Middle frontal gyrus (tissue), 1 donor: ENCODE data around the gene MORC2.

Experiments
- DNase-seq: peaks from one replicate; pipeline ENCODE4 v3.0.0-alpha.2; 2015; ENCODE audit warnings: low spot score; ENCODE audit errors: extremely low spot score

The MORC2 gene

DNA sequence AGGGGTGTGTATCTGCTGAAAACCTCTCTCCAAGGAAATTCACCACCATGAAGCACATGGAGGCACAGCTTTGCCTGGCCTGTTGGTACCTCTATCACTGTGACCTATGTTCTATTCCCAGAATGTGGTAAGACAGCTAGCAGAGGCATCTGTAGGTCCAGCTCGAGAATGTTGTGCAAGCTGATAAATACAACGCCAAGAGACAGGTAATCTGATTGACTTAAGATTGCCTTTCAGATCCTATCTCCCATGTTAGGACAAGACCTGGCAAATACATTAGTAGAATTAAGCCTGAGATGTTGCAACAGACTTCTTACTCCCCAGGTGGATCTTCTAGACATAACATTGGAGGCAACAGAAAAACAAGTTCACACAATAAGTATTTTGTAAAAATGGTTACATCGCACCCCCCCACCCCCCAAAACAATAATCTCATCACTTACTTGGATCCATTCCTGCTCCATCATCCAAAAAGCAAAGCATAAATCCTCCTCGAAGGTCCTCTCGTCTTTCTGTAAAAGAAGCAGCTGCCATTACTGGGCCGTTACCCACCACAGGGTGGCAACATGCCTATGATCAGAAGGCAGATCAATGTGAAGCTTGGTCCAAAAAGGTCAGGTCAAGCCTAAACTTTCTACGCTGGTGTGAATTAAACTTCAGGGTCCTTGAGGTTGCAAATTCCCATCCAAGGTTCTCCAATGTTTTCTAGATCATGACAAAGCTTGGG, 18.5 kb downstream of the MORC2 start:
- DNase-seq, result no peak

DNA sequence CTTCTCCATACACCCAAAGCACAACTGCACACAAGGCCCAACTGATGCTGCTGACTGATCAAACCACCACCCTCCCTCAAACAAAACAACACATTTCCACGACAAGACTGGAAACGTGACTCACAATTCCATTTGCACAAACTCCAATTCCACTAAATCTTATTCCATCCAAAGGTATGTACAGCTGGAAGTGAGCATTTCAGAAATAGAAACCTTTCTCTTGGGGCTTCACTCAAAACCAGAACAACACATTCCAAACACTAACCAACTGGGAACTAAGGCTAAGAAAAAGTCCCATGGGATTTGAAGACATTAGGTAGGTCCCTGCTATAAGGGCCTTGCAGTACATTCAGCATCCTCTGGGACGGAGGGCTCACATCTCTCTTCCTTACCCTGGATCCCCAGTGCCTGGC, 19.6 kb downstream of the MORC2 start:
- DNase-seq, result no peak

DNA sequence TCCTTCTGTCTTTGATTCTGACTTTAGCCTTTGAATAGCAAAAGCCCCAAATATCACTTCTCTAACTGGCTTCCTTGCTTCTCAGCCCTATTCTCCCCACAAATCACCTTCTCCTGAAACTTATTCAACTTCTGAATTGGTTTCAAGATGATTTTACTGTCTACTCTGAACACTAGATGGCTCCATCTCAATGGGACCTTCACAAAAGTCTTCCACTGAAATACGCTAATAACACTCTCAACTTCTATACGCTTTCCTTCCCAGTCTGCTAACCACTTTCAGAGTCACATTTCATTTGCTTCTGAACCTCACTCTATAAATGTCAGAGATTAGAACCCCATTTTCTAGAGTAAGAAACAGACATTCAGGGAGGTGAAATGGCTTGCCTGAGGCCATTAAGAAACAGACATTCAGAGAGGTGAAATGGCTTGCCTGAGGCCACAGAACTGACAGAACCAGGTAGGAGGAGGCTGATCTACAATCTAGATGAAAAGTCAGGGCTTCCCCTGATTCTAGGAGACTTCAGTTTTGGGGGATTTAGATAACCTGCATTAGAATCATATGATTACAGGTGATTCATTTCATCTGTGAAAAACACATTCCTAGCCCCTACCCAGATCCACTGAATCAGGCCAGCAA, 20.6 kb downstream of the MORC2 start:
- no peak for DNase-seq

DNA sequence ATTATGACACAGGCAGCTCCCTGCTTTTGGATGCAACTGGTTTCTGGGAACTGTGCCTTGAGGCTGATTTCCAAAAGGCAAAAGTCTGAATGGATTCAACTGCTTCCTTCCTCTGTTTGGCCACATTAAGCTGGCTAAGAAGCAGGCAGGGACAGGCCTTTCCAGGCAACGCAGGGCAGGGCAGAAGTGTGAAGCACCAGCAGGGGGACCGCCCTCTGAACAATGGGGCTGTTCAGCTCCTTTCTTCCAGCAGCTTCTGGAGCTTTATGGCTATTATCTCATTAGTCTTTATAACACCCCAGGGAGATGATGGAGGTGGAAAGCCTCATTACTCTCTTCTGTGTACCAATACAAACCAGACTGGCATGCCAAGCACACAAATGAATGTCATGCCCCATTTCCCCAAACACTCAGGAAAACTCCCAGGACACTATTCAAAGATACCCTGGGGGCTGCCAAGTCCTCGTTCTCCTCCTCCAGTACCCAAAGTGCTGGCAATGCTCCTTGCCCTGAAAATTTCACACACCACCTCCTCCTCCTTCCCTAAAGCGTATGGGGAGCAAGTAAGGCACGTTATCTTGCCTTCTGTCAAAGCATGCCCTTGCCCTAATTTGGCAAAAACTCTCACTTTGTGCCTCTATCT, 21.3 kb downstream of the MORC2 start:
- peak; percentile 39 for DNase-seq

DNA sequence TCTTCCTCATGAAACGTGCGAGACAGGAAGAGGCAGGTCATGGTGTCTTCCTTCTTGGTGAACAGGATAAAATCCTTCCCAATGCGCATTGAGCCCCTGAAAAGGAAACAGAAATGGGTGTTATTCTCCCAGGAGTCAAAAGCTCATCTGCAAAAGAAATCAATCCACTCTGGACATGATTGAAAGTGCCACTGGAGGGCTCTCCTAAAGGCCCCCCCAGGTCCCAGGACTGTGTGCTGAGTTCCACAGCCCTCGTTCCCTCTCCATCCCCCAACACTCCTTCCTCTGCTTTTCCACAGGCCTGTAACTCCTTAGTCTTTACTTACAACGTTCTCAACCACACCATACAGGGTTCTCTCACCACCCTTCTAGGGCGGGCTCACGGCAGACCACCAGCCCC, 22.2 kb downstream of the MORC2 start:
- no peak for DNase-seq

DNA sequence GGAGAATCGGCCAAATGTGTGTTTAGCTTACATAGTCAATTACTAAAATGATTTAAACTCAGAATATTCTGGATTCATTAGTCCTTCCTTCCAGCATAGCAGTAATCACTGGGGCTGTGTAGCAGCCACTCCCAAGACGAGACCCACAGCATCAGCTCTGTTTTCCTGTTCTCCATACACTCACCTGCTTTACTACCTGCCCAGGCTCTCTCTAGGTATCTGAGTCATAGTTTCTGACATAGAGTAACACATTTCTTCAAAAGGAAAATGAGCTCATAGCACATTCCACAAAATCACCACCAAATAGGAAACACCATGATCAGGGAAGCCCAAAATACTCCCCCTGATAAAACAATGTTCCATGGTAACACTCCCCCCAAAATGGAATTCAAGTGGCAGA, 22.9 kb downstream of the MORC2 start:
- DNase-seq, result no peak

DNA sequence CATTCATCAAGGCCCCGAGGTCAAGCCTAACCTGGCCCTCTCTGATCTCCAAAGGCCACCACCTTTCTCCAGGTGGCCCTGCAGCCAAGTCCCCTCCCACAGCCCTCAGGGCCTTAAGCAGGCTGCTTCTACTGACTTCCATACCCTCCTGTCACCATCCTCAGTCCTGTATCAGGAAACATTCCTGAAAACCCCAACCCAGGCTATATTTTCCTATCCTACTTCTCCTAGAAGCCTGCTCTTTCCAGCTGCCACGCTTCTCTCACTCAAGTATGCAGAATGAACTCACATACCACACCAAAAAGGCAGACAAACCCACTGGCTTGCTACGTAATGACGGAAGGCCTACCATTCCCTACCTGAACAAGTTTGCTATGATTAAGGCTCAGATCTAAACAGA, 23.6 kb downstream of the MORC2 start:
- DNase-seq, result no peak

DNA sequence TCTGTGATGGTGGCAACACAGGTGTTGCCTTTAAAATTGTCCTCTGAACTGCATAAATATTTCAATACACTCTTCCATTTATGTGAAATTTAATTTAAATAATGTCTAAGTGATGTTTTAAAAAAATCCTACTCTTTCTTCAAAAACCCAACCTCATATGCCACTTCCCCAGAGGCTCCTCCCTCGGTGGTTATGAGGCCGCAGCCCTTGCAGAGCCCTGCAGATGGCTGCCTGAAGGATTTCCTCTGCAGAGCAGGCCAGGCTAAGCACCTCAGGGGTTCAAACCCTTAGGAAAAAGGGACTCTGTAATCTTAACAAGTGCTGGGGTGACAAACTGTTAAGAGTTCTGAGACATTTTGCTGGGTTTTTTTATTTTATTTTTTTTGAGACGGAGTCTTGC, 25.2 kb downstream of the MORC2 start:
- DNase-seq, result no peak

DNA sequence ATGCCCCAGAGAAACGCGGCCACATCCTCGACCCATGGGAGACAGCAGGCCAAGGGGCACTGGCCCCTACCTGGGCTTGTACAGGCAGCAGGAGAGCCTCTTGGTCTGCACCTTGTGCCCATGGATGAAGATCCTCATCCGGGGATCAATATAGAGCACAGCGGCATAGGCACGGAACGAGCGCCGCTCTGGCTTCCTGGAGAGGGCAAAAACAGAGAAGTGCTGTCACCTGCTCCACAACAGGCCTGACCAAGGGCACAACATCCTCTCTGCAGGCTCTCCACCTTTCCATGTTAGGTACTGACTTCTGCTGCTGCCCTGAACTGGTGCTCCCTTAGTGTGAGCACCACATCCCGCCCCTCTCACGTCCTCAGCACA, 27.2 kb downstream of the MORC2 start:
- no peak for DNase-seq

DNA sequence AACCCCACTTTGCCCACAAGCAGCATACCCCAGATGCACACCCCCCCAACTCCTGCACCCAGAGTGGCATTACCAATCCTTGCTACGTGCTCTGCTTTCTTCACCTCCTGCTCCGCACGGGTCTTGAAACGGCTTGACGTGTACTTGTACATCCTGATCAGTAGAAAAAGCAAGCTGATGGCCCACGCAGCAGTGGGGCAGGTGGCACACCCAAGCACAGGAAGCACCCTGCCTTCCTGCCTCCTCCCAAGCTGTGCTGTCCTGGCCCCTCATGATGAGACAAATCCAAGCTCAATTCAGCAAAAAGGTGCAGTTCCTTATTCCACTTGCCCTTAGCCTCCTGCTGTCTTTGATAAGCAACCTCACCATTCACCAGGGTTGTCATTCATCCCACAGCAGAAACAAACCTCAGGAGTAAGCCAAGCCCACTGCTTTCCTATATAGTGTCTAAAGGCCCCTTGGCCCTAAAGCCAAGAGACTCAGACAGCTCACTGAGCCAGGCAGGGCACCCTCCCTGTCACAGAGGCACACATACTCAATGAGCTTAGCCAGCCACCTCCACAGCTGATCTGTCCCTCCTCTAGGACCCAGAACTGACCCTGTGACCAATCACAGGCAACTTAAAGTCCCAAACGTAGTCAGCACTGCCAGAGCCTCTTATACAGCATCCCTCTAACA, 27.8 kb downstream of the MORC2 start:
- no peak for DNase-seq

DNA sequence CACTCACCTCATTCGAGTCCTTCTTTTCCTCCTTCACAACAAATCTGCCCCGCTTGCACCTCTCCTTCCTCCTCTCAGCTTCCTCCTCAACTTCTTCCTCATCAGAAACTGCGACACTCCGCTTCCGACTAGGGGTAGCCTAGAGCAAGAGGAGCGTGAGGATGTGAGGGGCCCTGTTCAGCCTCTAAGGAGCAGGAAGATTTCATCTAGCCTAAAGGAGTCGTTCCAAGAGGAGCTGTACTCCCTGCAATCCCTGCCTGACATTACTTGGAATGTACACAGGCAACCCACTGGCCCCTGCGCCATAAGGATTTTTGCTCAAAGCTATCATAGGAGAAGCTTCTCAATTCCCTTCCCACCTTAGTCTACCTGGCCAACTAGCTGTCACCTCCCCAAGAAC, 34.5 kb downstream of the MORC2 start:
- no peak for DNase-seq

DNA sequence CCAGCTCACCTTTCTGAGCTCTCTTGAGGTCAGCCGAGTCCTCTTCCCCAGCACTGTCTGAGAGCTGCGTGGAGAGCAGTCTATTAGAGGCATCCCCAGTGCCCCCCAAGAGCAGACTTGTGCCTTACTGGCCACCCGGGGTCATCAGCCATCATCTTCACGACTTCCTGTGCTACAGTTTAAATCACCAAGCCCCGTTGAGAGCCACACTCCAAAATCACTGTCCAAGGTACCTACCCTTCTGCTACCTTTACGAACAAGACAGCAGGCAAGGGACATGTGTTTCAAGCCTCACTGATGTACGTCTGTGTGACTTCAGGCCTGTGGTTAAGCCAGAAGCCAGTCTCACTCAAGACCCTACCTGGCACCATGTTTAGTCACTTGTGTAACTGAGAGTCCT, 35.1 kb downstream of the MORC2 start:
- DNase-seq, result no peak

DNA sequence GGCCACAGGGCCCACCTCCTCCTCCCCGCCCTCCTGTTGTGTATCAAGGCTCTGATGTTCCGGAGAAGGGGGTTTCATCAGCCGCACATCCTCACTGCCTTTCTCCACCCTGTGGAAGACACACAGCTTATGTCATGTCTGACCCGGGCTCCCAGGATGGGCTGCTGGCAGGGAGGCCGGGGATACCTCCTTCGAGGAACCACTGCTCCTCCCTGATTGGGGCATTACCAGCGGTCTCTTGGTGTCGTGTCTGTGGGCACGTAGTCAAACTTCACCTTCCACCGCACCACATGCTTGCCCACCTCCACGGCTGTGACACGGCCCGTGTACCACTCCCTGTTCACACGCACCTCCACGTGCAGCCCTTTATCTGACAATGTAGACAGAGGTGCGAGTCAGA, 35.9 kb downstream of the MORC2 start:
- no peak for DNase-seq

DNA sequence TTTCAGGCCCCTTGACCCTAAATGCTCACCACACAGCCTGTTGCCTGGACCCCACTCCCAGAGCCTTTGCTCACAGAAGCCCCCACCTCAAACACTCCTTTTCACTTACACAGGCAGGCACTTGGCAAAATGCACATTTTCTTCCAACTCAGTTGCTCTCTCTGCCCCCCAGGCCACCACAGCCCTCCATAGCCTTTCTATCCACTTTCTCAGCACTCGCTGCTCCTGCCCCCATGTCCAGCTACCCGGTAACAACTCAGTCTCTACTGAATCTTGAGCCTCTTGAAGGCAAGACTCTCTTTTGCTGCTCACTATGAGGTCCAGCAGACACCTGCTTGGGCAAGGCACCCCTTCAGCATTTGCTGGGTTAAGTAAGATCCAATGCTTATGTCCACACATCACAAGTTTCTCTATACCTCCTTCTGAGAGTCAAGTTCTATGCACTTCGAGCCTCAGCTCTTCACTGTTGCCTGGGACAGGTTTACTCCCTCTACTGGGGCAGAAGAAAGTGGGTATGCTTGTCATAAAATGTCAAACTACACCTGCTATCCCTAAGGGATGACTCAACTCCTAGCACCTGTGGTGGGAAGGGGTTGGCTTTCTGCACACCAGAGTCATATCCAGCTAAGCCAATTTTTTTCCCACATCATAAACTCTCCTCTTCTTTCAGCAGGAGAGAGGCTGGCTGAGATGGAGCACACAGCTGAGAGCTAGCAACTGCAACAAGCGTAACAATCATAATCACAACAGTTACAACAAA, 36.9 kb downstream of the MORC2 start:
- no peak for DNase-seq

DNA sequence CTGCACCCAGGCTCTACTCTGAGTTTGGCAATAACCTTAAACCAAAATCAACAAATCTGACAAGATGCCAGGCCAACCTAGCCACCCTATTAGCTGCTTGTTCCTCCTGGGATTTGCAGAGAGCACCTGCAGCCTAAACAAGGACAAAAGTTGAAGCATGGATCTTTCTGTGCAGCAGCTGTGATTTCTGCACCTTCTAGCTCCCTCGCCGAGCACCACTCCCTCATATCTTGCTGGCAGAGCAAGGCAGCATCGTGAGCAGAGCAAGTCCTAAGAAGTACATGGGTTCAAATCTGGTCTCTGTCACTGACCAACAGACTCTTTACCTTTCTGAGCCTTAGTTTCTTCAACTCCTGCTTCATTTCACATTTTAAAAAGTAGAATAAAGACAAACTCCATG, 38.3 kb downstream of the MORC2 start:
- no peak for DNase-seq

DNA sequence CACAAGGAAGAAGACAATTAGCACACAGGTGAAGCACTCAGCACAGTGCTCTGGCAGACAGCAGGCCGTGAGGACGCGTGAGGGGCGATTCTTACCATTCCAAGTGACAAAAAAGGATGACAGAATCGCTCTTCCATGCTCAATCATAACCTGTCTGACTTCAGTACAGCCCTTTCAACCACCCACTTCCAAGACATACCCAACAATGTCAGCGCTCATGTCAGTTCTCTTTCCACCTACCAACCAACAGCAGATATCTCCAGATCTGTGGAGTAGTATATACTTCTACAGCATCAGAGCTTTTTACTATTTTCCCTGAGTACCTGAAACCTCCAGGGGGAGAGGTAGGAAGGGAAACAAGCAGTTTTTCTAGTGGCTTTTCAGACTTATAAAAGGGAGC, 40.2 kb downstream of the MORC2 start:
- no peak for DNase-seq

DNA sequence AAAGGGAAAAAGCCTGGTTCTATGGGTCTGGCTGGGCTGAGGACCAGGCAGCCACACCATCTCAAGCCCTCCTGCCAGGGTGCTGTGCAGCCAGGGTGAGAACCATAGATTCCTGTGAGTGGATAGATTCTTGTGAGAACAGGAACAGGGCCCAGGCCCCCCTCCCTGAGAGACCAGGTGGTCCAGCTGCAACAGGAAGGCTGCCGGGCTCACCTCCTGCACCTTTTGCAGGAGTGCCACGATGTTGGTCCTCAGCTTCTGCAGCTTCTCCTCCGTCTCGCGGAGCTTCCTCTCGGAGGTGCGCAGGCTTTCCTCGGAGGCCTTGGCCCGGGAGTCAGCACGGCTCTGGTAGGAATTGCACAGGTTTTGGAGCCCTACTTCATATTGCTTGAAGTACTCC, 40.8 kb downstream of the MORC2 start:
- no peak for DNase-seq

DNA sequence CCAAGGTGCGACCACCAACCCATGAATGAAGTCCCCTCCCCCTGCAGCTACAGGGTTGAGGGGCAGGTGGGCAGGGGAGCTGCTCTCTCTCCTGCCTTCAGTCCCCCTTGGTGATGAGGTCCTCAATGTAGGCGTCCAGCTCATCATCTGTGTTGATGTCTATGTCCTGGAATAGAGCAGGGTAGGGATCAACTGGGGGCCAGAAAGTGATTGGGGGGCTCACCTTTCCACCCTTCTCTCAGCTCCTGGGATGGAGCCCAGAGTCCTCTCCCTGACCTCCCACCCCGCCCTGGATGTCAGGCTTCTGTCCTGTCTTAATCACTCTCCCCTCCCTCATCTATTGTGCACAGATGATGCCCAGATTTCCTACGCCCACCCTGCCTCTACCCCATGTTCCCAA, 41.9 kb downstream of the MORC2 start:
- DNase-seq, result no peak

DNA sequence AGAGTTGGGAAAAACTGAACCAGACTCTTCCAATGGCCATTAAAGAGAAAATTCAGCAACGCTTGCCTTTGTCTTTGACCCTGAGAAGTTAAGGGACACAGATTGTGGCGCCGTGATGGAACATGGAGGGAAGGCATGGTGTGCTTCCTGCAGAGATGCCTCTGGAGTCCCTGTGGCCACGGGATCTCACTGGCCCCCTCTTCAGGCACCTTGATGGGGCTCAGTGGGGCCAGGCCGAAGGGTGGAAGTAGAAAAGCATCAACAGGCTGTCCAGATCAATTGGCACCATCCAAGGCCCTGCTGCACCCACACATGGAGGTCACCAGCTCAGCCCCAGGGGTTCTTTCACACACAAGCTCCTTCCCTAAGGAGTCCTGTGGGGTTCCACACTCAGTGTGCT, 42.9 kb downstream of the MORC2 start:
- no peak for DNase-seq

DNA sequence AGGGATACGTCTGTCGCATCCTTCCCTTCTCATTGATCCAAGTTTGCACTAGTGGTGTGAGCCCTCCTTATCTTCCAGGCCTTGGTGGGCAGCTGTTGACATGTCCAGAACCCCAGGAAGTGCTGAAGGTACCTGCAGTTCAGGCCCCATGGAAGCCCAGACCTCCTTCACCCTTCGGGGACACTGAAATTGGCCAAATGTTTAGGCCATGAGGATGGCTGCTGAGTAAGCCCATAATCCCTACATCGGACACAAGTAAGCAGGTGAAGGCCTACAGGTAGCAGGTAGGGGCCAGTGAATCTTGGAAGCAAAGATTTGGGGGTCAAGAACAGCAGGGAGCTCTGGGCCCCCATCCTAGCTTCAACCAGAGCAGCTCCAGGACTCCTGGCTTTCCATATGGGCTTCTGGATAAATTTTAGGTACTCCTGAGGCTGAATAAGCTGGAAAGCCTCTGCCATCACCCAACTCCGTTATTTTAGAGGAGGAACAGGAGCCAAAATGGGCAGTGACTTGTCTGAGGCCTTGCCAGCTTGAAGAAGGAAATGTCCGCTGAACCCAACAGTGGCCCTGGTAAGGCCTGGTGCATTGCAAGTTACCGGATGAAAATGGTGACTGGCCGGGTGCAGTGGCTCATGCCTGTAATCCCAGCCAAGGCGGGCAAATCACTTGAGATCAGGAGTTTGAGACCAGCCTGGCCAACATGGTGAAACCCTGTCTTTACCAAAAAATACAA, 45.2 kb downstream of the MORC2 start:
- DNase-seq, result no peak

DNA sequence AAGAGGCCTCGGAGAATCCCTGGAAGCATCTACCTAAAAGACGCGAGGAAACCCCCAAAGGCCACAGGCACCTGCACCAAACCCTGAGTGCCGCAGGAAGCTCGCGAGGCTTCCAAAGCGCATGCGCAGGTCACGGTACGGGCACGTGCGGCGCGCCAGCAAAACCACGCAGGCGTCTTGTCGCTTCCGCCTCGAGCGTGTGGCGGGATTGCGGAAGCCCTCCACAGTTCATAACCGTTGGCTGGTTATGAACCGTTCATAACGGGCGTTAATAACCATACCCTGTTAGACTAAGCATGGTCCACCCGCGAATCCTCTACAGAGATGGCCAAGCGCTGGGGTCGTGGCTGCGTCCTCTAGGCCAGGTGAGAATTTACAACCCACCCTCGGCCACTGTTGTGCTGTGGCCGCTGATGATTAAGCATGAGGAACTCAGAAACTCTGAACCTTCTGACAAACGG, 46.4 kb downstream of the MORC2 start:
- DNase-seq, result no peak
